Measurements from ENCODE around the gene MT1G. TPM values are rescaled to one million over a fixed set of nuclear protein-coding genes. Genes with fewer than 3 reads are reported as not detected.

The MT1G gene
- total and polyA plus RNA-seq, 7 donors: 2.0 to 2,487 (median 12.9) TPM

- intact Hi-C loops (cut with DNase I): loop anchor here (1.0 to 2.0 kb wide), 2 partner anchors 58 to 75 kb away; partner anchors contain the start of genes MT1E and MT2A
- WGBS, 2 donors: 7 to 35% methylated on average over 8 of the region's 8 CpGs
- TF ChIP-seq CTCF (IDR thresholded peaks at IDR 0.05): no peak
- no peak for TF ChIP-seq POLR2A (IDR thresholded peaks at IDR 0.05)
- TF ChIP-seq EP300 (IDR thresholded peaks at IDR 0.05): no peak
- no peaks in the 10 kb centered on the region for H3K36me3 ChIP-seq
- no peaks in the 10 kb centered on the region for H3K27me3 ChIP-seq
- H3K9me3 ChIP-seq: no peaks in the 10 kb centered on the region
- peak; percentile 66 for DNase-seq
- peak overlapping the region; percentile 44 to 66 (median 58) for H3K4me3 ChIP-seq
- H3K4me1 ChIP-seq: peaks cover 0 to 27% (median 22%) of the 10 kb centered on the region in 4 donors
- peak overlapping the region; percentile 66 to 83 (median 80) for H3K27ac ChIP-seq
Measured at GRCh38 chr16:56682703-56683397, 15.0 kb upstream of the MT1G start.

DNA sequence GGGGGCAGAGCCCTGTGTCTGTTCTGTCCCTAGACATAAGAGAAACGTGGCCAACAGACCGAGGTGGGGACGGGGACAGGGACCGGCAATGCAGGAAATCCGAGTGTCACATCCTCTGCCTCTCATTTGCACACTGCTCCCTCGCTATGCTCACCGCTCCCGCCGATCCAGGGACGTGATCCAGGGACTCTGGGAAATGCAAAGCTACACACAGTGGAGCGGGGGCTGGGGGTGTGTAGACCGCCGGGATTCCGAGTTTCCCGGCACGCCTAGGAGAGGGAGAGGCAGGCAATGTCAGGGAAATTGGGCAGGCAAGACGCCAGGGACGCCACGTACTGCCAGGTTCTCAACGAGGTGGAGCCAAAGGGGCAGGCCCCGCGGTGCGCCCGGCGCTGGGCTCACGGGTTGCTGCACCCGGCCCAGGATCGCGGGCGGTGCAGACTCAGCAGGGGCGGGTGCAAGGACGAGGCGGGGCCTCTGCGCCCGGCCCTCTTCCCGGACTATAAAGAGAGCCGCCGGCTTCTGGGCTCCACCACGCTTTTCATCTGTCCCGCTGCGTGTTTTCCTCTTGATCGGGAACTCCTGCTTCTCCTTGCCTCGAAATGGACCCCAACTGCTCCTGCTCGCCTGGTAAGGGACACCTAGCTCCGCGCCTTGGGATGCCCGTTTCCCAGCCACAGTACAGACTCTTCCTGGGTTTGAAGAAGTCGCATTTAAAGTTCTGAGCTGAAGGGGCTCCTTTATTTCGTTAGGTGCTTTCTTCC, 14.3 kb upstream of the MT1G start, which contains the start of gene MT1X:
Gene MT1X, plus strand, starts transcription at position 532 of the 764 bp plus-strand sequence. Its CDS starts 71 bp downstream, at position 603.
- H3K4me3 ChIP-seq: peak within 1 kb of the TSS; percentile 44 to 66 (median 58)
- H3K4me1 ChIP-seq: peaks cover 0 to 27% (median 22%) of the 10 kb centered on the region in 4 donors
- H3K27ac ChIP-seq: peak within 1 kb of the TSS; percentile 66 to 83 (median 80)
- H3K36me3 ChIP-seq: no peaks in the 10 kb centered on the region
- intact Hi-C loops (cut with DNase I): loop anchor here (1.0 to 2.0 kb wide), 2 partner anchors 57 to 74 kb away; partner anchors contain the start of genes MT1E and MT2A
- TF ChIP-seq POLR2AphosphoS5 (IDR thresholded peaks at IDR 0.05): peak in 3 of 4 donors; percentile 97 to 99 (median 97)
- TF ChIP-seq EP300 (IDR thresholded peaks at IDR 0.05): peak in 3 of 4 donors; percentile 67 to 88 (median 88)
- peak; percentile 93 for TF ChIP-seq POLR2A (IDR thresholded peaks at IDR 0.05)
- no peak for TF ChIP-seq CTCF (IDR thresholded peaks at IDR 0.05)
- DNase-seq: peak; percentile 98
- no peaks in the 10 kb centered on the region for H3K9me3 ChIP-seq
- WGBS, 2 donors: 0 to 1% methylated on average over 49 of the region's 49 CpGs
- peaks cover 0 to 1% (median 0%) of the 10 kb centered on the region in 3 donors for H3K27me3 ChIP-seq

- Histone ChIP-seq H3K36me3 (no peaks in the 10 kb centered on the region), H3K27ac (no peak overlapping the region), H3K4me1 (peaks cover 0 to 36% (median 32%) of the 10 kb centered on the region in 4 donors), H3K27me3 (peaks cover 5 to 24% (median 19%) of the 10 kb centered on the region in 3 donors), H3K4me3 (no peak overlapping the region), H3K9me3 (no peaks in the 10 kb centered on the region)
- 91 to 92% methylated on average over 6 of the region's 6 CpGs for WGBS, 2 donors
- DNase-seq: no peak
- TF ChIP-seq CTCF (IDR thresholded peaks at IDR 0.05): no peak
- TF ChIP-seq POLR2AphosphoS5 (IDR thresholded peaks at IDR 0.05): no peak
- no peak for TF ChIP-seq EP300 (IDR thresholded peaks at IDR 0.05)
- intact Hi-C loops (cut with DNase I): no loop called here
Measured at GRCh38 chr16:56679818-56680217, 12.0 kb upstream of the MT1G start.

- intact Hi-C loops (cut with DNase I): no loop called here
- DNase-seq: no peak
- Histone ChIP-seq H3K9me3 (no peaks in the 10 kb centered on the region), H3K4me1 (peaks cover 0 to 32% (median 30%) of the 10 kb centered on the region in 4 donors), H3K4me3 (no peak overlapping the region), H3K36me3 (no peaks in the 10 kb centered on the region), H3K27me3 (peaks cover 5 to 30% (median 19%) of the 10 kb centered on the region in 3 donors), H3K27ac (no peak overlapping the region)
- TF ChIP-seq CTCF (IDR thresholded peaks at IDR 0.05) (no peak), POLR2AphosphoS5 (IDR thresholded peaks at IDR 0.05) (no peak), POLR2A (IDR thresholded peaks at IDR 0.05) (no peak), EP300 (IDR thresholded peaks at IDR 0.05) (no peak)
- WGBS, 2 donors: 94 to 95% methylated on average over 3 of the region's 3 CpGs
Measured at GRCh38 chr16:56679078-56679730, 11.3 kb upstream of the MT1G start.
